GM11168 (cell line): ENCODE results near the gene UCP1.
"Not testable (repeated sequence)": the region's sequence is repeated elsewhere in the genome, so short reads cannot be mapped to it uniquely, and the experiment has no call there.

Experiments used
- in situ Hi-C: fragments of 300-500 bp; cut with MboI; formaldehyde crosslinking; loops from one replicate; pipeline ENCODE4 v1.12.0; 2022; ENCODE audit warnings: low sequenced_read_pairs; ENCODE audit not compliant: unreplicated experiment

The UCP1 gene

DNA sequence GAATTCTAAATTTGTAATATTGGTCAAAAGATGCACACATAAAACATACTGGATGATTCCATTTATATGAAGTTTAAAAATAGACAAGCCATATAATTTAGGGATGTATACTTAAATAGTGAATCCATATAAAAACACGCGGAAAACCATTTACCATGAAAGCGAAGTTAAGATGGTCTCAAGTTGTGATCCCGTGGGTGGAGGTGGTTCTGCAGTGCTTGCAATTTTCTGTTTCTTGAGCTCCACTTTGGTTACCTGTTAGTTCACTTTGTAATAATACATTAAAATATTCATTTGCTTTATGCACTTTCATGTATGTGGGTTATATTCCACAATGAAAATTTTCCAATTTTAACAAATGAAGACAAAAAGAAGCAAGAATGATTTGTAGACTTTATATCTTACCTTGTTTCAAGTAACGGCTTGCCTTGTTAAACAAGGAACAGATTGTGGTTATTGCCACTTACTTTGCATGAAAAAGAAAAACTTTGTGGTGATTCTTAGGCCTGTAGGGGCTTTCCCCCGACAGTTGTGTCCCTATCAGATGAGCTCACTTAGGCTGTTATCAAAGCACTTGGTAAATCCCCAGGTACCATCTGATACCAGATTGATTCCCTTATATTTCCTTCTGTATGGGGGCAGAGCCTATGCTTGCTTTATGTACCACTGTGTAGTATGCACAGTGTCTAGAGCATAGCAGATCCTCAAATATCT is 12.2 kb downstream of the UCP1 start:
- in situ Hi-C loops: no loop called here

DNA sequence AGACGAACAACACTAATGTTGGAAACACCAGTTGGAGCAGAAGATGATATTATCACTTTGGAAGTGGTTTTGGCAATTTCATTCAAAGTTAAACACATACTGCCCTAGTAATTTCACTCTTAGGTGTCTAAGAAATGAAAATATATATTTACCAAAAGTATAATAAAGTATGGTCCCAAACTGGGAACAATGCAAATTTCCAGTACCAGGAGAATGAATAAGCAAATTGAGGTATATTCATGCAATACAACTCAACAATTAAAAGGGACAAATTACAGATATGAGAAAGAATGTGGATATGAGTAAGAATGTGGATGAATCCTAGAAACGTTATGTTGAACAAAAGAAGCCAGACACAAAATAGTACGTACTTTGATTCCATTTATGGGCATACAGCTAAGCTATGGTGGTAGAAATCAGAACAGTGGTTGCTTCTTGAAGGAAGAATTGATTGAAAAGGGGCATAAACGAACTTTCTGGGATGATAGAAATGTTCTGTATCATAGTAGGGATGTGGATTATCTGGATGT is 34.7 kb downstream of the UCP1 start:
- in situ Hi-C loops: no loop called here

DNA sequence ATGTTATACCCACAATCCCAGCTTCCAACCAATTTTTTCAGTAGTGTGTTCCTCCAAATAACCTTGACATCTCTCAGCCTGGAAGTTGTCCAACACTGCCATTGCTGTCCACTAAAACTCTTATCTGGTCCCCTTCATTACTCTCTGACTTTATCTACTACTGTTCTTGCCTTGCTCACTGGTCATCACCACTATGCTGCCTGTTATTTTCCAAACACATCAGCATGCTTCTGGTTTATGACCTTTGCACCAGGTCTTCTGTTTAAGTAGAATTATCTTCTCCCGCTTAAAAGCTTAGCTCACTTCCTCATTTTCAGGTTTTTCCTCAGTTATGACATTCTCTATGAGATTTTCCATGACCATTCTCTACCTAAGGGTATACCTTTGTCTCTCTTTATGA is 39.3 kb downstream of the UCP1 start:
- in situ Hi-C loops: no loop called here

DNA sequence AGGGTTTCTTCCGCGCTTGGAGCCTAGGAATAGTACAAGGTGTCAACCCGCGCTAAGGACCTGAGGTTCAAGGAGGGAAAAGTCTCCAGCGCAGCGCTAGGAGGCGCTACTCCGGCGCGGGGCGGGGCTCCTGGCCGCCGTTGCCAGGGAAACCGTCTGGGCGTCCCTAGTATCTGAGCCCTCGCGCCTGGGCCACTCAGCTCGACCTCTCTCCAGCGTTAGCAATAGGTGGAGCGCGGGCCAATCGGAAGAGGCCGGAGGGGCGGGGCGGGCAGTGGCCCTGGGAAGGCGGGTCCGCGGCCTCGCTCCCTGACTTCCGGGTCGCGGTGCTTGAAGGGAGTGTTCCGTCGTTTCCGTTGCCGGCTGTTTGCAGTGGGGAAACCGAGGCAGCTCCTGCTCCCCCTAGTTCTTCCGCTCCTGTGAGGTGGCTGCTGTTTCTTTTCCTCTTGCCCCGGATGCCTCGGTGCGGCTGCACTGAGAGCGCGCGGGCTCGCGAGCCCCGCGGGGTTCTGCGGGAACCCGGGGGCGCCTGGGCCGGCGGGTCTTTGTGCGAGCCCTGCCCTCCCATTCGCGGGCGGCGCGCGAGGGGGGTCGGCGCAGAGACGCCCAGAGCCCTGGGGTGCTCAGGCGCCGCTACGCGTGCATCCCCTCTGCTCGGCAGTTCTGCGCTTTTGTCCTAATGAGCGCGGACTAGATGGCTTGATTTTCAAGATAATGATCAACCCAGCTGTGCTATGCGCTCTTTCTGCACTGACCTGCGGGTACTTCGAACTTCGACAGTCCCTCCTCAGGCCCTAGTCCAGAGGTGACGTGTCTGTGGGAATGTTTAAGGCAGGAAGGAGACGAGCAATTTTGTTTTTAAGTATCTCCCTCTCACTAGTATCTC is 44.7 kb downstream of the UCP1 start, which contains the start of gene ELMOD2:
TSS of gene ELMOD2 (plus strand) at position 312 of the 886 bp plus-strand sequence. CDS start 1,261 bp downstream, outside the sequence.
- in situ Hi-C loops: no loop called here

DNA sequence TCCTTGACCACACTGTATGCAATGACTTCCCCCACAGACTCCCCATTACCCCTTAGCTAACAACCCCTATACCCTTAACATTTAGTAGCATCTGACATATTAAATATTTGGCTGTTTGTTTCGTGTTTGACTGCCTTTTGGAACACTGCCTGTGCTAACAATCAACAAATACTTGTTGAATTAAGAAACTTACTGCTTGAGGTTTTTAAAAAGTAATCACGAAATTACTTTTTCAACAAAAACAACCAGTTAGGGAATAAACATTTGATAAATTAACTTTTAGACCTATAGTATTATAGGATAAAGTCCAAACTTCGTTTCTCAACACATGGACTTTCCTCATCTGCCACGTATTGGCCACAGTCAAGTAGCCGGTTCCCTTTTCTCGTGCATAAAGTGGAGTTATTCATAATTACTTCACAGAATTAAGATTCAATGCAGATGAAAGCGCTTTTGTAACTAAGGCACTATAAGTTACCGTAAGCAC is 45.3 kb downstream of the UCP1 start:
- in situ Hi-C loops: no loop called here

DNA sequence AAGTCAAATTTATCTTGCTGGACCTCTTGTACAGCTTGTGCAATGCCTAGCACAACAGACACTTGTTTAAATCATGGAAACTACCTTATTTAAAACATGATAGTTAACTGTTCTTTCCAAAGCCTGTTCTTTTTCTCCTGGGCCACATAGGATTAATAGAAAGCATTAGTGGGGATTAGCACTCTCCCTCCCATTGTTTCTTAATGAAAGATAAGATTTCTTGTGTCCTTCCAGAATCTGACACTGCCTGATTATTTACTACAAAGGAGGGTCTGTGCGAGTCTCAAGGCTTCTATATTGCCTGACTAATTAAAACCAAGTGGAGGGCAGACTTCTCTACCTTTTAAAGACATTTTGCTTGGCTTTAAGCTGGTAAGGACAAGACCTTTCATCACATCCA is 53.3 kb downstream of the UCP1 start:
- in situ Hi-C loops: no loop called here

DNA sequence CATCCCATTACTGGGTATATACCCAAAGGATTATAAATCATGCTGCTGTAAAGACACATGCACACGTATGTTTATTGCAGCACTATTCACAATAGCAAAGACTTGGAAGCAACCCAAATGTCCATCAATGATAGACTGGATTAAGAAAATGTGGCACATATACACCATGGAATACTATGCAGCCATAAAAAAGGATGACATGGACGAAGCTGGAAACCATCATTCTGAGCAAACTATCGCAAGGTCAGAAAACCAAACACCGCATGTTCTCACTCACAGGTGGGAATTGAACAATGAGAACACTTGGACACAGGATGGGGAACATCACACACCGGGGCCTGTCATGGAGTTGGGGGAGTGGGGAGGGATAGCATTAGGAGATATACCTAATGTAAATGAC is 55.0 kb downstream of the UCP1 start:
- in situ Hi-C loops: not testable (repeated sequence)
